HFFc6 (cell line): ENCODE data around the gene FXR2. TPM values are rescaled to one million over a fixed set of nuclear protein-coding genes. Genes with fewer than 3 reads are reported as not detected.

Experiments
- DNase-seq: peaks from one replicate; pipeline ENCODE4 v3.0.0-alpha.2; 2018
- H3K27ac Mint-ChIP-seq: 2 replicates; pipeline ENCODE4 v1.8.0; 2020; ENCODE audit warnings: mild to moderate bottlenecking, mixed read lengths
- H3K27me3 Mint-ChIP-seq: 2 replicates; pipeline ENCODE4 v1.8.0; 2021; ENCODE audit warnings: mild to moderate bottlenecking, moderate library complexity, mixed read lengths; ENCODE audit not compliant: insufficient read depth
- H3K36me3 Mint-ChIP-seq: 2 replicates; pipeline ENCODE4 v1.8.0; 2021; ENCODE audit warnings: low read depth, mixed read lengths
- H3K4me1 Mint-ChIP-seq: 2 replicates; pipeline ENCODE4 v1.8.0; 2020; ENCODE audit warnings: low read depth, mixed read lengths
- H3K4me3 Mint-ChIP-seq: 2 replicates; pipeline ENCODE4 v1.8.0; 2020; ENCODE audit warnings: mild to moderate bottlenecking, moderate library complexity, mixed read lengths
- H3K9me3 Mint-ChIP-seq: 2 replicates; pipeline ENCODE4 v1.8.0; 2020; ENCODE audit warnings: mild to moderate bottlenecking, mixed read lengths
- CTCF ChIP-seq: fragments of 200-600 bp; sonication (generic); IDR thresholded peaks from 2 replicates; pipeline ENCODE4 v1.5.0; 2021; ENCODE audit warnings: antibody characterized with exemption, mild to moderate bottlenecking
- total RNA-seq, 6 experiments: library from RNA; stranded (reverse); fragmentation: NEBNext Ultra II Directional; extraction: Animal tissue kit (Norgen Biotek cat#: 25700); gene quantifications; 2 replicates in 1 of 6; 3 replicates in 5 of 6; pipeline ENCODE4 v1.2.3, GENCODE V29; 2021

Gene FXR2
- total RNA-seq, 6 experiments from 2014 or later, result 49.3 to 62.3 (median 51.5) TPM

- Mint-ChIP-seq H3K4me3 (no peak overlapping the region), H3K27me3 (peaks cover 5% of the 10 kb centered on the region; the same call in 1 of the 2 replicates), H3K4me1 (peaks cover 14% of the 10 kb centered on the region), H3K36me3 (no peaks in the 10 kb centered on the region; the same call in 1 of the 2 replicates), H3K27ac (no peak overlapping the region), H3K9me3 (no peaks in the 10 kb centered on the region)
- no peak for DNase-seq
- no peak for TF ChIP-seq CTCF
These were observed 62.1 kb downstream of the FXR2 start for GRCh38 chr17:7552621-7553051.

- Mint-ChIP-seq H3K36me3 (no peaks in the 10 kb centered on the region; the same call in 1 of the 2 replicates), H3K4me1 (peaks cover 14% of the 10 kb centered on the region), H3K4me3 (no peak overlapping the region), H3K9me3 (no peaks in the 10 kb centered on the region), H3K27ac (no peak overlapping the region), H3K27me3 (peaks cover 4% of the 10 kb centered on the region; the same call in 1 of the 2 replicates)
- DNase-seq, result no peak
- no peak for TF ChIP-seq CTCF
These were observed 63.3 kb downstream of the FXR2 start for GRCh38 chr17:7551396-7551795.

- H3K4me1 Mint-ChIP-seq, result peaks cover 14% of the 10 kb centered on the region
- H3K9me3 Mint-ChIP-seq, result no peaks in the 10 kb centered on the region
- no peak overlapping the region for H3K27ac Mint-ChIP-seq
- no peaks in the 10 kb centered on the region for H3K27me3 Mint-ChIP-seq
- H3K4me3 Mint-ChIP-seq, result no peak overlapping the region
- no peak for TF ChIP-seq CTCF
- no peak for DNase-seq
- H3K36me3 Mint-ChIP-seq, result no peaks in the 10 kb centered on the region; the same call in 1 of the 2 replicates
These were observed 64.4 kb downstream of the FXR2 start for GRCh38 chr17:7550344-7550743.

GRCh38 chr17:7549401-7550055, 65.2 kb downstream of the FXR2 start:
- Mint-ChIP-seq H3K36me3 (no peaks in the 10 kb centered on the region; the same call in 1 of the 2 replicates), H3K4me3 (peak overlapping the region; percentile 77), H3K27ac (peak overlapping the region; percentile 36; the same call in 1 of the 2 replicates), H3K9me3 (no peaks in the 10 kb centered on the region), H3K4me1 (peaks cover 14% of the 10 kb centered on the region), H3K27me3 (no peaks in the 10 kb centered on the region)
- TF ChIP-seq CTCF, result no peak
- no peak for DNase-seq

- Mint-ChIP-seq H3K9me3 (no peaks in the 10 kb centered on the region), H3K36me3 (no peaks in the 10 kb centered on the region; the same call in 1 of the 2 replicates), H3K27me3 (no peaks in the 10 kb centered on the region), H3K27ac (peak within 1 kb of the TSS; percentile 36; the same call in 1 of the 2 replicates), H3K4me3 (peak within 1 kb of the TSS; percentile 83), H3K4me1 (peaks cover 14% of the 10 kb centered on the region)
- DNase-seq, result no peak
- TF ChIP-seq CTCF, result peak; percentile 53
These were observed 65.9 kb downstream of the FXR2 start, which contains the start of gene TNFSF12 for GRCh38 chr17:7548585-7549400. Gene TNFSF12 (plus strand): TSS chr17:7549058. CDS start chr17:7549154, 96 bp downstream.
